HG02884 (cell line): ENCODE data around the gene STRBP.

Experiments used
- ATAC-seq: cut with Tn5 transposase; IDR thresholded peaks from one replicate; pipeline ENCODE4 v1.9.1; 2021; ENCODE audit warnings: mild to moderate bottlenecking, moderate library complexity; ENCODE audit not compliant: unreplicated experiment

The STRBP gene

GRCh38 chr9:123072407-123072995 is 195.9 kb downstream of the STRBP start:
- ATAC-seq, result no peak
